Measurements from ENCODE around the gene CEP95.

Gene CEP95

DNA sequence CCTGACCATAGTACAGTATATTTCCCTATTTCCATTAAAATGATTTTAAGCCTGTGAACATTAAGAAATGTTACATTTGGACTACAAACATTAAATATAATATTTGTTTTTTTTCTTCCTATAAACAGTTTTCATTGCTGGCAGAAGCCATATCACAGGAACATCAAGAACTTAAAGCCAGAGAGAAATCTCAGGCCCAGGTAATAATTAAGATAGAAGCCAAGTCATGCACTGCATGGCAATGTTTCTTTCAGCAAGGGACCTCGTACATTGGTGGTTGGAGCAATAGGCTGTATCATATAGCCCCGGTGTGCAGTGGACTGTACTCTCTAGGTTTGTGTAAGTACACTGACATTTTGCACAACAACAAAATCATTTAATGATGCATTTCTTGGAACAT, 30.1 kb downstream of the CEP95 start:
- CTCF ChIA-PET: interaction anchor here (1.2 kb wide), 1 partner anchor 14 kb away, joined by 3 read pairs; no protein-coding TSS in a partner anchor
- TF ChIP-seq, protein P1, sequence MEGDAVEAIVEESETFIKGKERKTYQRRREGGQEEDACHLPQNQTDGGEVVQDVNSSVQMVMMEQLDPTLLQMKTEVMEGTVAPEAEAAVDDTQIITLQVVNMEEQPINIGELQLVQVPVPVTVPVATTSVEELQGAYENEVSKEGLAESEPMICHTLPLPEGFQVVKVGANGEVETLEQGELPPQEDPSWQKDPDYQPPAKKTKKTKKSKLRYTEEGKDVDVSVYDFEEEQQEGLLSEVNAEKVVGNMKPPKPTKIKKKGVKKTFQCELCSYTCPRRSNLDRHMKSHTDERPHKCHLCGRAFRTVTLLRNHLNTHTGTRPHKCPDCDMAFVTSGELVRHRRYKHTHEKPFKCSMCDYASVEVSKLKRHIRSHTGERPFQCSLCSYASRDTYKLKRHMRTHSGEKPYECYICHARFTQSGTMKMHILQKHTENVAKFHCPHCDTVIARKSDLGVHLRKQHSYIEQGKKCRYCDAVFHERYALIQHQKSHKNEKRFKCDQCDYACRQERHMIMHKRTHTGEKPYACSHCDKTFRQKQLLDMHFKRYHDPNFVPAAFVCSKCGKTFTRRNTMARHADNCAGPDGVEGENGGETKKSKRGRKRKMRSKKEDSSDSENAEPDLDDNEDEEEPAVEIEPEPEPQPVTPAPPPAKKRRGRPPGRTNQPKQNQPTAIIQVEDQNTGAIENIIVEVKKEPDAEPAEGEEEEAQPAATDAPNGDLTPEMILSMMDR (conservative IDR thresholded peaks at IDR 0.05; ENCODE audit: low read depth): no peak
- POLR2A ChIA-PET (ENCODE audit: low non-redundant PET): no interaction called here
- DNase-seq (ENCODE audit: low spot score): no peak
- H3K27ac ChIP-seq: no peak overlapping the region

DNA sequence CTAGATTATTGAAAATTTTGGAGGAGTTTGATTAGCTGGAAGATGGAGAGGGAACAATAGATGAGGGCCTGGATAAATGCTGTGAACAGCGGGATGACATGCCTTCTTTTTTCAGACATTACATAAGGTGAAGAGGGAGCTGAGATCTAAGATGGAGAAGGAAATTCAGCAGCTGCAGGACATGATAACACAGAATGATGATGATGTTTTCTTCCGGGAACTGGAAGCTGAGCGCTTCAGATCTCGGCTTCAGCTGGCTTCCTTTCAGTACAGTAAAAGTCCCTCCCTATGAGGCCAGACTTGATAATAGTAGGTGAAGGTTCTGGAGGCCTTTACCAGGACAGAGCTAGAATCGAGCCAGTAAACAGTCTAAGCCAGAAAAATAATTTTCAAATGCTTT, 30.7 kb downstream of the CEP95 start:
- DNase-seq (ENCODE audit: low spot score): no peak
- POLR2A ChIA-PET (ENCODE audit: low non-redundant PET): no interaction called here
- TF ChIP-seq, protein P1 (conservative IDR thresholded peaks at IDR 0.05; ENCODE audit: low read depth): no peak
- CTCF ChIA-PET: interaction anchor here (1.2 kb wide), 1 partner anchor 13 kb away, joined by 3 read pairs; no protein-coding TSS in a partner anchor
- no peak overlapping the region for H3K27ac ChIP-seq

DNA sequence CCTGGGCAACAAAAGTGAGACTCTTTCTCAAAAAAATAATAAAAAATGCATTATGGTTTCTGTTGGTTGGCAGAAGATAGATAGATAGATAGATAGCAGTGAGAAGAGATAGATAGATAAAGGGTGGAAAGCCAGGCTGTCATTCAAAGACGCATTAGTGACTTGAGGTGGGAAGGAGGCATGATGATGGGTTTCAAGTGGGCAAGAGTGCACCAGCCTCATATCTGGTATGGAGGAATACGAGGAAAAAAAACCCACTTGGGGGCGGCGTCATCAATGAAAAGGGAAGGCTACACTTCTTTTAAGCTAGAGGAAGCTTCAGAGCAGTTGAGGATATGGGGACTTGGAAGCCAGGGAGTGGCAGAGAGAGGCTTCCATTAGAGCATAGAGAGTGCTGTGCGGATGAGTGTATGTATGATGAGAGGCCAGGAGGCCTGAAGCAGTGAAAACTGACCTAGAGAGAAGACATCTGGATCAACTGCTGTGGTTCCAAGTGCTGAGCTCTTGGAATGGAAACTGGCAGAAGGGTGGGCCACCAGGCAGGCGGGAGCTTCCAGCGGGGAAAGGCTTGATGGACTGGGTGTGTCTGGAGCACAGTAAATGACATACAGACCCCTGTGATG, 31.8 kb downstream of the CEP95 start:
- ChIA-PET POLR2A (ENCODE audit: low non-redundant PET) (no interaction called here), CTCF (interaction anchor here (0.7 kb wide), 1 partner anchor 13 kb away, joined by 4 read pairs; no protein-coding TSS in a partner anchor)
- no peak for DNase-seq (ENCODE audit: low spot score)
- TF ChIP-seq, protein P1 (conservative IDR thresholded peaks at IDR 0.05; ENCODE audit: low read depth): no peak
- H3K27ac ChIP-seq: 0 out of 2 replicates have a peak overlapping the region, but pooled peaks have one; percentile 29

DNA sequence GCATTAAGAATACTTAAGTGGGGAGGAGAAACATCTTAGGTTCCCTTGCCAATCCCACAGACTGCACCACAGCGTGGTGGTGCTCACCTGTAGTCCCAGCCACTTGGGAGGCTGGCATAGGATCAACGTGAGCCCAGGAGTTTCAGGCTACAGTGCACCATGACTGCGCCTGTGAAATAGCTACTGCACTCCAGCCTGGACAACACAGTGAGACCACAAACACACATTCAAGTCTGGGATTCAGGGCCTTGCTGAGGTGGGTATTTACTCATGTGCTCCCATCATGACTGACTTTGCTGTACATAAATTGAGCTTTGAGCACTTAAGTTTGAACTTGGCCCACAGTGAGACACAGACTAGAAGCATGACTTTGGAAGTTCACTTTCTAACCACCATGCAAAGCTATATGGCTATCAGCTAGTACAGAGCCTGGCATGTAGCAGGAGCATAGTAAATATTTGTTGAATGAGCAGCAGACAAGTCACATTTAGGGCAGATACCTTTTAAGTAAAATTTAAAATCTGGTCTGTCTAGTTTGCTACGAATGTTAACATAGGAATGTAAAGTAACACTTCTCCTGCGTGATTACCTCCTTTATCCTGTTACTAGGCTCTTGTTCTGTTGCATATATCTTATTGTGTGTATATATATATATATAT, 33.5 kb downstream of the CEP95 start:
- ChIA-PET POLR2A (ENCODE audit: low non-redundant PET) (interaction anchor here (0.7 kb wide), 1 partner anchor 34 kb away, joined by 3 read pairs; the partner anchor contains the start of gene CEP95), CTCF (interaction anchor here (0.6 to 1.0 kb wide), 3 partner anchors 10 to 370 kb away, joined by 3 to 5 read pairs (median 4); no protein-coding TSS in a partner anchor)
- TF ChIP-seq, protein P1 (conservative IDR thresholded peaks at IDR 0.05; ENCODE audit: low read depth): no peak
- H3K27ac ChIP-seq: no peak overlapping the region
- DNase-seq (ENCODE audit: low spot score): no peak

DNA sequence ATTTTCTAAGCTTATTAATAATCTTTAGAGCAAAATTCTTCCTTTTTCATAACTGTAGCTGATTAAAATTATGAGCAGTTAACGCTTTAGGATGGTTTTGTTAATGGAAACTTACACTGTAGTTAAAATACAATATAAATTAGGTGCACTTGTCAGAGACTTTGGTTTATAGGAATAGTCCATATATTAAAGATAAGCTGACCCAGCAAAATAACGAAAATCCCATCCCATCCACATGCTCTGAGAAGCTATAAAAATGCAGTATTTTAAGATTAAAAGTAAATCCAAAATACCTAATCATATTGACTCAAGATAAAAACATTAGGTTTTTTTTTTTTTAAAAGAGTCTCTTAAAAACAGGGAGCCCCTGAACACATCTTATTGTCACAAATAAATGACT, 38.0 kb downstream of the CEP95 start:
- TF ChIP-seq, protein P1 (conservative IDR thresholded peaks at IDR 0.05; ENCODE audit: low read depth): no peak
- POLR2A ChIA-PET (ENCODE audit: low non-redundant PET): no interaction called here
- CTCF ChIA-PET: no interaction called here
- H3K27ac ChIP-seq: no peak overlapping the region
- DNase-seq (ENCODE audit: low spot score): no peak

DNA sequence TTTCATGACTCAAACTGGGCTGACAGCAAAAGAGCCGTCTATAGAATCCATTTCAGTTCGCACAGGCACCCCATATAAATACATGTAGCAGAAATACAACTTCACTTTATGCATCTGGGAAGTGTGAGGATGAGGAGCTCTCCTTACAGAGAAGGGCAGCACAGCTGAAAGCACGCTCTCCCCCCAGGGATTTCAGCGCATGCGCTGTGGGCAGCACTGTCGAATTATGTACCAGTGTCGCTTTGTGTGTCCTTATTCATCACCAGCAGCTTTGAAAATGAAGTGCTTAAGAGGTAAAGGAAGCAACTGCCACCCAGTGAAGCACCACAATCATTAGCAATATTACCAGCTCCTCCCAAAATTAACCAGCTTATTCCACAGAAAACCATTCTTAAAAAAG, 39.9 kb downstream of the CEP95 start:
- no peak for DNase-seq (ENCODE audit: low spot score)
- H3K27ac ChIP-seq: no peak overlapping the region
- ChIA-PET CTCF (no interaction called here), POLR2A (ENCODE audit: low non-redundant PET) (no interaction called here)
- TF ChIP-seq, protein P1 (conservative IDR thresholded peaks at IDR 0.05; ENCODE audit: low read depth): no peak
